Measurements from ENCODE around the gene CDCA5.

CDCA5 gene

GRCh38 chr11:65083834-65084597, at the start of gene CDCA5, which contains the start of gene ZFPL1:
Gene CDCA5, minus strand, starts transcription at chr11:65084040. Its CDS starts 62 bp downstream, at chr11:65083978.
Gene ZFPL1, plus strand, starts transcription at chr11:65084222. Its CDS starts 477 bp downstream, at chr11:65084699.
- peak within 1 kb of the TSS; percentile 98 for H3K4me3 ChIP-seq
- no peaks in the 10 kb centered on the region for H3K27me3 ChIP-seq (ENCODE audit: low read depth)
- peaks cover 6% of the 10 kb centered on the region for H3K4me1 ChIP-seq
- peaks cover 62% of the 10 kb centered on the region for H3K36me3 ChIP-seq (replicated peaks)
- in situ Hi-C loops (cut with MboI; ENCODE audit: low sequenced_read_pairs) = no loop called here
- H3K9me3 ChIP-seq = no peaks in the 10 kb centered on the region
- peak; percentile 94 to 96 for DNase-seq (ENCODE audit: low spot score in 2 of 2)

- H3K4me1 ChIP-seq = peaks cover 9% of the 10 kb centered on the region; the same call in 1 of the 2 replicates
- peak overlapping the region; percentile 72 for H3K4me3 ChIP-seq
- H3K27me3 ChIP-seq (ENCODE audit: low read depth) = no peaks in the 10 kb centered on the region
- peaks cover 39% of the 10 kb centered on the region for H3K36me3 ChIP-seq (replicated peaks)
- in situ Hi-C loops (cut with MboI; ENCODE audit: low sequenced_read_pairs) = no loop called here
- no peaks in the 10 kb centered on the region for H3K9me3 ChIP-seq
- peak in 1 of 2 experiments; percentile 67 for DNase-seq (ENCODE audit: low spot score in 2 of 2)
These were observed 49.3 kb upstream of the CDCA5 start for GRCh38 chr11:65132988-65133700.

GRCh38 chr11:65132238-65132987, 48.6 kb upstream of the CDCA5 start:
- Histone ChIP-seq H3K4me1 (peaks cover 9% of the 10 kb centered on the region; the same call in 1 of the 2 replicates), H3K4me3 (no peak overlapping the region), H3K27me3 (ENCODE audit: low read depth) (no peaks in the 10 kb centered on the region), H3K36me3 (replicated peaks) (peaks cover 44% of the 10 kb centered on the region), H3K9me3 (no peaks in the 10 kb centered on the region)
- no peak for DNase-seq (ENCODE audit: low spot score in 2 of 2)
- in situ Hi-C loops (cut with MboI; ENCODE audit: low sequenced_read_pairs) = no loop called here

GRCh38 chr11:65131895-65132237, 48.0 kb upstream of the CDCA5 start:
- no peak for DNase-seq (ENCODE audit: low spot score in 2 of 2)
- peaks cover 49% of the 10 kb centered on the region for H3K36me3 ChIP-seq (replicated peaks)
- H3K4me1 ChIP-seq = peaks cover 9% of the 10 kb centered on the region; the same call in 1 of the 2 replicates
- no peaks in the 10 kb centered on the region for H3K9me3 ChIP-seq
- in situ Hi-C loops (cut with MboI; ENCODE audit: low sequenced_read_pairs) = no loop called here
- no peaks in the 10 kb centered on the region for H3K27me3 ChIP-seq (ENCODE audit: low read depth)
- H3K4me3 ChIP-seq = no peak overlapping the region

- in situ Hi-C loops (cut with MboI; ENCODE audit: low sequenced_read_pairs) = no loop called here
- Histone ChIP-seq H3K36me3 (replicated peaks) (peaks cover 54% of the 10 kb centered on the region), H3K27me3 (ENCODE audit: low read depth) (no peaks in the 10 kb centered on the region), H3K4me1 (peaks cover 9% of the 10 kb centered on the region; the same call in 1 of the 2 replicates), H3K4me3 (no peak overlapping the region), H3K9me3 (no peaks in the 10 kb centered on the region)
- no peak for DNase-seq (ENCODE audit: low spot score in 2 of 2)
These were observed 47.6 kb upstream of the CDCA5 start for GRCh38 chr11:65131417-65131776.

GRCh38 chr11:65130631-65131416, 47.0 kb upstream of the CDCA5 start:
- H3K36me3 ChIP-seq (replicated peaks) = peaks cover 58% of the 10 kb centered on the region
- H3K9me3 ChIP-seq = no peaks in the 10 kb centered on the region
- no peaks in the 10 kb centered on the region for H3K27me3 ChIP-seq (ENCODE audit: low read depth)
- H3K4me1 ChIP-seq = peaks cover 9% of the 10 kb centered on the region; the same call in 1 of the 2 replicates
- DNase-seq (ENCODE audit: low spot score in 2 of 2) = no peak
- in situ Hi-C loops (cut with MboI; ENCODE audit: low sequenced_read_pairs) = no loop called here
- H3K4me3 ChIP-seq = no peak overlapping the region

DNA sequence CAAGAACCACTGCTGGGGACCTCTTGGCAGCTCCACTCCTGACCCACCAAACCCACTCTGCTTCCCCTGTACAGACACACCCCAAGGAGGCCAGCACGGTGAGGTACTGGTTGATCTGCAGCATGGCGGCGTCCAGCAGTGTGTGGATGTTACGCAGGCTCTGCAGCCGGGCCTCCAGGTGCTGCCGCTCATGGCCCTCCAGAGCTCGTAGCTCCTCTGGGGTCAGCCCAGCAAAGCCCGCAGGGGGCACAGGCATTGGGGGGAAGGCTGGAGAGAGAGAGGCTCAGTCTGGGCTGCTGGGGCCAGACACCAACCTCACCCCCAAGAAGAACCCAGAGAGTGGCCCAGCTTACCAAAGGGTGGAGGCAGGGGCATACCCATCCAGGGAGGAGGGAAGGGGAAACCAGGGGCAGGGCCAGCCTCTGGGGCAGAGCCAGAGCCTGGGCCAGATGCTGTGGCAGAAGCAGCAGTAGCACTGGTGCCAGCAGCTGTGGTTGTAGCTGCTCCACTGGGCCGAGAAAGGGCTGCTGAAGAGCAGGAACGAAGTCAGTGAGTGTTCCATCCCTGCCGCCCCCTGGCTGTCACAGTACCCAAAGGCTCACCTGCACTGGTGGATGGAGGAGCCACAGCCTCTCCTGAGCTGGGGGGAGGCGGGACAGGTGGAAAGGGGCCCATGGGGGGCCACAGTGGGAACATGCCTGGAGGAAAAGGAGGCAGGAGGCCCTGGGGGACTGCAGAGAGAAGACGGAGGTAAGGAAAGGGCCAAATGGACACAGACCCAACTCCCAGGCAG, 46.0 kb upstream of the CDCA5 start:
- no peak overlapping the region for H3K4me3 ChIP-seq
- H3K36me3 ChIP-seq (replicated peaks) = peaks cover 68% of the 10 kb centered on the region
- in situ Hi-C loops (cut with MboI; ENCODE audit: low sequenced_read_pairs) = no loop called here
- no peaks in the 10 kb centered on the region for H3K27me3 ChIP-seq (ENCODE audit: low read depth)
- DNase-seq (ENCODE audit: low spot score in 2 of 2) = no peak
- 0 out of 2 replicates have a peak, but pooled peaks cover 3% of the 10 kb centered on the region for H3K4me1 ChIP-seq
- H3K9me3 ChIP-seq = no peaks in the 10 kb centered on the region

GRCh38 chr11:65128182-65129145, 44.6 kb upstream of the CDCA5 start:
- Histone ChIP-seq H3K27me3 (ENCODE audit: low read depth) (no peaks in the 10 kb centered on the region), H3K9me3 (no peaks in the 10 kb centered on the region), H3K4me1 (peaks cover 6% of the 10 kb centered on the region; the same call in 1 of the 2 replicates), H3K36me3 (replicated peaks) (peaks cover 76% of the 10 kb centered on the region), H3K4me3 (no peak overlapping the region)
- DNase-seq (ENCODE audit: low spot score in 2 of 2) = no peak
- in situ Hi-C loops (cut with MboI; ENCODE audit: low sequenced_read_pairs) = no loop called here

DNA sequence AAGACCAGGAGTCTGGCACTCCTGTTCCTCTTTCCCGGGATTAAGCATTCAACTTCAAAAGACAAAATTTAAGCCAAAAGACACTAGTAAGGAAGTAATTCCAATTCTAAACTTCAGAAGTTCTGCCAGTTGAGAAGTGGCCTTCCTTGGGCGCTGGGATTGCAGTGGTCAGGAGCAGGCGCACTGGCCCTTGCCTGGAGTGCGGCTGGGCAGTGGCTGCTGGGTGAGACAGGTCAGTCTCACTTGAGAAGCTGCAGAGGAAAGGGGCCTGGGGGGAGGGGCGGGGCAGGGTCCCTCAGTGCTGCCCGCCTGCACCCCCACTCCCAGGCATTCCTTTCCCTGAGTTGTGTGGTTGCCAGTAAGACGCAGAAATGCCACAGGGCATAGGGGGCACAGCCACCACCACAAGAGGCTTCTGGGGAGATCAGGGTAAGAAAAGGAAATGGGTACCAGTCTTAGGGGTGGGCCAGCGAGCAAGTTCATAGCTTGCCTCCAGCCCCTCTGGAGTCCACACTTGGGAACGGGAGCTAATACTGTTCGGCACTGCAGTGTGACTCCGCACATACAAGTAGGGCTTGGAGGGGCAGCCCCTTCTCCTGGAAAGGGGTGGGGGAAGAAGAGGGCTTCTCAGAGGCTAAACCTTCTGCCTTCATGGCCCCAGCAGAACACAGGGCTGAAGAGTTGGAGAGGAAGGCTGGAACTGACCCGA, 43.8 kb upstream of the CDCA5 start:
- DNase-seq (ENCODE audit: low spot score in 2 of 2) = no peak
- H3K9me3 ChIP-seq = no peaks in the 10 kb centered on the region
- no peaks in the 10 kb centered on the region for H3K27me3 ChIP-seq (ENCODE audit: low read depth)
- peaks cover 11% of the 10 kb centered on the region; the same call in 1 of the 2 replicates for H3K4me1 ChIP-seq
- H3K4me3 ChIP-seq = no peak overlapping the region
- H3K36me3 ChIP-seq (replicated peaks) = peaks cover 78% of the 10 kb centered on the region
- in situ Hi-C loops (cut with MboI; ENCODE audit: low sequenced_read_pairs) = no loop called here

- Histone ChIP-seq H3K27me3 (ENCODE audit: low read depth) (no peaks in the 10 kb centered on the region), H3K4me3 (no peak overlapping the region), H3K9me3 (no peaks in the 10 kb centered on the region), H3K4me1 (peaks cover 11% of the 10 kb centered on the region; the same call in 1 of the 2 replicates), H3K36me3 (replicated peaks) (peaks cover 72% of the 10 kb centered on the region)
- no peak for DNase-seq (ENCODE audit: low spot score in 2 of 2)
- in situ Hi-C loops (cut with MboI; ENCODE audit: low sequenced_read_pairs) = no loop called here
These were observed 42.9 kb upstream of the CDCA5 start for GRCh38 chr11:65126624-65127274.

All from HAP-1 (cell line).